Right forelimb (tissue), 1 donor: ENCODE data around the gene FADS6.

ENCODE experiments used
- DNase-seq: peaks from one replicate; pipeline ENCODE4 v3.0.0-alpha.2; 2018

Gene FADS6

DNA sequence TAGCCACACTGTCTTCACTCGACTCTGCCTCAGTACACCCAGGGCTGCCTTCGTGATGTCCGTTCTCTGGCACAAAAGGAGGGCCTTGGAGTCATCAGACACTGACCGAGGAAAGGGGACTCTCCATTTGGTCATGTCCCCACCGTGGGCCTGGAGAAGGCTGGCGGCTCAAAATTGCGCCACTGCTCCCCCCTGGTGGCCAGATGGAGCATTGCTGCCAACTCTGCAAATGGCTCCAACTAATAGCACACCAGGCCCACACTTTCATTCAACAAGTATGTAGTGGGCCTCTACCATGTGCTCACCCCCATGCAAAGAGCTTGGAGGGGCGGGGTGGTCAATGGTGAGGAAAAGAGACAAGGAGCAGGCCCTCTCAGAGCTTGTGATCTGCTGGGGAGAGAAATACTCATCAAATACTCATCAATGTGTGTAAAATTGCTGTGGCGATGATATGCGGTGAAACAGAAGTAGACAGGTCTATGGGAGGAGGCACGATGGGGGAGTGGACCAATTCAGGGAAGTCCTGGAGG, 28.5 kb downstream of the FADS6 start:
- peak; percentile 88 for DNase-seq

DNA sequence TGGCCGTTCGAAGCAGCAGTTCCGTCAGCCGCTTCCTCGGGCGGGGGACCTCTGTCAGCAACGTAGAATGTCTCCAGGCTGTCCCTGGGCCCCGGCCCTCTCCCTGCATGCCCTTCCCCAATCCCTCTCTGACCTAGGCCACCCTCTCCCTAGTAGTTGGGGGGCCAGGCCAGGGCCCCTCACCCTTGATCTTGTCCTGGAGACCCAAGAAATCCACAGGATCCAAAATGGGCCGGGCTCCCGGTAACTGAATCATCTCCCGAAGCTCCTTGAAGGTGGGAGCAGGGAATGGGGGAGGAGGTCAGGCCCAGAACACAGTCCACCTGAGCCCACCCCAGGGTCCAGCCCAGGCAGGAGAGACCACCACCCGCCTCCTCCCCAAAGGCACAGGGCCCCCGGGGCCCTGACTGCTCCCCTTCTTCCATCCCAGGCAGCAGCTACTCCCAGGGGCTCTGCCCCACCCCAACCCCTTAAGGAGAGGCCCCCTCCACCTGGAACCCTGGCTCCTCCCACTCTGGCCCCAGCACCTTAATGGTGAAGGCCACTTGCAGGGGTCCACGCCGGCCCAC, 29.1 kb downstream of the FADS6 start:
- no peak for DNase-seq

GRCh38 chr17:74863420-74864296, 29.8 kb downstream of the FADS6 start:
- no peak for DNase-seq

GRCh38 chr17:74862919-74863318, 30.5 kb downstream of the FADS6 start:
- no peak for DNase-seq

DNA sequence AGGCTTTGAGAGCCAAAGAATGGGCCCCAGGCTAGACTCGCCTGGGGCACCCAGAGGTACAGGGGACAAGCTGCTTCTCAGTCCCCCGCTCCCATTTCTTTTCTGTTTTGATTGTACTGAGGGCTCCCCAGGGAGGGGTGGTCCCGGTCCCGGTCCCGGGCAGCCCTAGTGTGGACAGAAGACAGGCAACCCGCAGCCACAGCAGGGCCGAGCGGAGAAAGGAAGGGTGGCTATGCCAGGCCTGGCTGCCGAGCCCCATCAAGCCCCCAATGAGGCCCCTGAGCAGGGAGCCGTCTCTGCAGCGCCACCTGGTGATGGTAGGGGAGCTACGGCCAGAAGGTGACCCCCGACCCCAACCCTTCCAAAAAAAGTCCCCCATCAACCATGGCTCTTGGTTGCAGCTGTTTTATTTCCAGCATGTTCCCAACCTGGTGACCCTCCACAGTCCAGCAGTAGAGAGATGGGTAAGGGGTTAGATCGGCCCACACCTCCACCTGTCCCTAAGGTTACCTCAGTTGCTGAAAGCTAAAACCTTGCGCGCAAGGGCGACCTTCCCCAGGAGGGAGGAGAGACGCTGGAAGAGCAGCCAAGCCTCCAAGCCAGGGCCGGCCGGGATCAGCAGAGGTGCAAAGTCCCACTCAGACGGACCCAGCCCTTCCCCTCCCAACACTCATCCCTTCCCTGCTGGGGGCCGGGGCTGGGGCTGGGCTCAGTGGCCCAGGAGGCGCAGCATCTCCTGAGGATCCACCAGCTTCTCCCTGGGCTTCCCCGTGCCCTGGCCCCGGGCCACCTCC, 31.1 kb downstream of the FADS6 start:
- DNase-seq: peak; percentile 83

DNA sequence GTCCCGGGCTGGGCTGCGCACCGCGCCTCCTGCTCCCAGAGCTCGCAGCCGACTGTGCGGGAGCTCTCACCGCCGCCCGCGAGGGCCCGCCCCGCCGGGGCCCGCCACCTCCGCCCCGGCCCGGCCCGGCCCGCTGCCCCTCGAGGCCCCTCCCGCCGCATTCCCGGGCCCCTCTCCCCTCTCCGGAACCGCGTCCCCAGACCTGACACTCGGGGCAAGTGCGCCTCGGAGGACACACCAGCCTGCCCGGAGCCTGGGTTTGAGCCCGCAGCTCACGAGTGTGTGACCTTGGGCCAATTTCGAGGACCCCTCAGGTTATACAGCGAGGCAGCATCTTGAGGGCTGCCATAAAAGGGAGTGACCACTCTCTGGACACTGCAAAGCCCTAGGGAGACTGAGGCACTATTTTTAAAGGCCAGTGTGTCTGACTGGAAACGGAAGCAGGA, 31.7 kb downstream of the FADS6 start:
- no peak for DNase-seq

DNA sequence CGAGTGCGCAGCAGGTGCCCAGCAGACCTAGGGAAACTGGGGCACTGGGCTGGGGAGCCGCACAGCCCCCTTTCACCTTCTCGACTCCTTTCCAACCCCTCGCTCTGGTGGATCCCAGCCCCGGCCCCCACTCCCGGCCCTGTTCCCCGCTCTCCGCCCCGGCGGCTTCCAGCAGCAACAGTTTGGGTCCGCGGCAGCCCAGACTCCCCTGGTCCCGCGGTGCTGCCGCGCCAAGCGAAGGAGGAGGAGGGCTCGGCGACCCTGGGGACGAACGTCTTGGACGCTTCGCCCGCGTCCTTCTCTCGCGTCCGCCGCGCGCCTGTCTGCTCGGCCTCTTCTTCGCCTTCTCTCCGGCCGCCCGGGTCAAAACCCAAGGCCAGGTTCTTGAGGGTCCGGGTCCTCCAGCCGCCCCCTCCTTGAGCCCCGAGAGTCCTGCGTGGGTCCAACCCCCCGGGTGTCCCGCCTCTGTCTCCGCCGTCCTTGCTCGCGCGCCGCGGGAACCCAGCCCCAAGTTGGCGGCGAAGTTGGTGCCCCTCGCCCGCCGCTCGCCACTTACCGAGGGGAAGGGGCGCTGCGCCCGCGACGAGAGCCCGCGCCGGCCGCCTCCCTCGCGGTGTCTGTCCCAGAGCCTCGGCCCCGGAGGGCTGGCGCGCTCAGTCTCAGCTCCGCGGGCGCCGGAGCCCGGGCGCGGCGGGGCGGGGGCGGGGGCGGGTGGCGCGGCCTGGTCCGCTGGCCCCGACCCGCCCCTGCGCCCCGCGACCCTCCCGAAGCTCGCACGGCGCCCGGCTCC, 32.4 kb downstream of the FADS6 start:
- DNase-seq: no peak

GRCh38 chr17:74860229-74860871, 33.1 kb downstream of the FADS6 start:
- no peak for DNase-seq

GRCh38 chr17:74859459-74860228, 33.8 kb downstream of the FADS6 start, which contains the start of gene GRIN2C:
Gene GRIN2C, minus strand, starts transcription at chr17:74859885. Its CDS starts 4,793 bp downstream, at chr17:74855092.
- no peak for DNase-seq

- DNase-seq: no peak
Measured at GRCh38 chr17:74858672-74859458, 34.6 kb downstream of the FADS6 start.

- no peak for DNase-seq
Measured at GRCh38 chr17:74857191-74857590, 36.2 kb downstream of the FADS6 start.

GRCh38 chr17:74856112-74856511, 37.3 kb downstream of the FADS6 start:
- no peak for DNase-seq

GRCh38 chr17:74855323-74855722, 38.1 kb downstream of the FADS6 start:
- DNase-seq: no peak

DNA sequence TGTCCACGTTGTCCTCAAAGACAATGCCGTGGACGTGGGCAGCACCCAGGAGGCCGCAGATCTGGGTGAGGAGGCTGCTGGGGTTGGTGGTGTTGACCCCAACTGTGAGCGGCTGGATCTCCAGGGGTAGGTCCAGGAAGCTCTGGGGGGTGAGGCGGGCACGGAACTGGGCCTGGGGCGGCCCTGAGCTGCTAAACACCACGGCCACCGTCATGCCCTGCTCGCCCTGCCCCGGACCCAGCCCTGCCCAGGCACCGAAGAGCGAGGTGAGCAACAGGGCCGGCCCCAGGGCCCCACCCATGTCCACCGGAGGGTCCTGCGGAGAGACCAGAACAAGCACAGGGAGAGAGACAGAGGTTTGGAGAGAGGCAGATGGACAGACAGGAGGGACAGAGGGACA, 38.6 kb downstream of the FADS6 start:
- no peak for DNase-seq

- no peak for DNase-seq
Measured at GRCh38 chr17:74853669-74854068, 39.8 kb downstream of the FADS6 start.

GRCh38 chr17:74853048-74853397, 40.4 kb downstream of the FADS6 start:
- no peak for DNase-seq

DNA sequence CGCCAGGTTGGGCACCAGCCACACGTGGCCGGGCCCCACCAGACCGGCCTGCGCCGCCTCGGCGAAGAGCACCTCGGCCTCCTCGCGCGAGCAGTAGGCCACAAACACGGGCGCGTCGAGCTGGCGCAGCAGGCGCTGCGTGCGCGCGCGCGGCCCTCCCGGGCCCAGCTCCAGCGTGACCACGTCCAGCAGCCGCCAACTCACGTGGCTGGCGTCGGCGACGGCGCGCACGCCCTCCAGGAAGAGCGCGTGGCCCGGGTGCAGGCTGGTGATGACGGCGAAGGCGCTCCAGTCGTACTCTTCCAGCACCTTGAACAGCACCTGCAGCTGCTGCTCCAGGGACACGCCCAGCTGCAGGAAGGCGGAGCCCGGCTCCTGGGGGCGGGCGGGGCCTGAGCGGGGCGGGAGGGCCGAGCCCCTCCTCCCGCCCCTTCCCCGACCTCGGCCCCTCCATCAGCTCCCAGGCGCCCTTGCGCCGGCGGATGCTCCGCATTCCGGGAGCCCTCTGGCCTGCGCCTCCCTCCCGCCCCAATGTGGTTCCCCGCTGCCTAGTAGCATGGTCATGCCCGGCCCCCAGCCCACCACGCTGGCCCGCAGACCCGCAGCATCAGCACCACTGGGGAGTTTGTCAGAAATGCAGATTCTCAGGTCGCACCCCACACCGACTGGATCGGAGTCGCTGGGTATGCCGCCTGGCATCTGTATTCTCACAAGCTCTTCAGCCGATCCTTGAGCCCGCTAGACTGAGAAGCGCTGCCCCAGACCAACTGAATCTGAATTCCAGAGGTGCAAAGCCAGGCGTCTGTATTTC, 41.0 kb downstream of the FADS6 start:
- DNase-seq: no peak

GRCh38 chr17:74851612-74852236, 41.7 kb downstream of the FADS6 start:
- no peak for DNase-seq

DNA sequence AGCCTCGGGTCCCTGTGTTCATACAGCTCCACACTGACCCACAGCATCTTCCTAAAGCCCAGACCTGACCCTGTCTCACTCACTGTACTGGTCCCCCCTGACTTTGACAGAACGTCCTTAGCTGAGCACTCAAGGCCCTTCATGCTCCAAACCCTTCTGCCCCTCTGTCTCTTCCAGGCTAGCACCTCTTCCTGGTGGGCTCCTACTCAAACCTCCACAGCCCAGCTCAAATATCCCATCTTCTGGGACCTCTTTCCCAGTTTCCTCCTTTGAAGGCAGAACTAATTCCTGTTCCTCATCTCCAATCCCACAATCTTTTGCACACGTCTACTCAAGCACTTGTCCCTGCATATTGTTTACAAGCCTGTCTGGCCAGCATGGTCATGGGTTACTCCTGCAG, 42.5 kb downstream of the FADS6 start:
- DNase-seq: no peak
